Liver (tissue), 3 donors: ENCODE results near the gene CEP128.

Experiments
- CTCF ChIP-seq: fragments of 150-350 bp; IDR thresholded peaks from 2 replicates; pipeline ENCODE4 v1.5.1; 2017; ENCODE audit warnings: improper control_type of control experiment, low read depth, low read length; ENCODE audit not compliant: missing input control
- EGR1 ChIP-seq, 2 donors: IDR thresholded peaks; 2 replicates each; pipeline ENCODE4 v1.6.1; 2016 to 2018; ENCODE audit warnings: antibody characterized with exemption in 2 of 2, low read depth in 2 of 2
- FOXA1 ChIP-seq: IDR thresholded peaks from 2 replicates; pipeline ENCODE4 v1.6.1; 2016; ENCODE audit warnings: antibody characterized with exemption
- MAX ChIP-seq: IDR thresholded peaks from 2 replicates; pipeline ENCODE4 v1.6.1; 2016; ENCODE audit warnings: antibody characterized with exemption
- RAD21 ChIP-seq, 2 donors: IDR thresholded peaks; 2 replicates each; pipeline ENCODE4 v1.6.1; 2016; ENCODE audit warnings: antibody characterized with exemption in 2 of 2, mild to moderate bottlenecking in 2 of 2
- RXRA ChIP-seq, 2 donors: IDR thresholded peaks; 2 replicates each; pipeline ENCODE4 v1.6.1; 2017 to 2018; ENCODE audit warnings: antibody characterized with exemption in 2 of 2, mild to moderate bottlenecking in 1 of 2
- YY1 ChIP-seq: IDR thresholded peaks from 2 replicates; pipeline ENCODE4 v1.6.1; 2016; ENCODE audit warnings: antibody characterized with exemption, mild to moderate bottlenecking
- ZBTB33 ChIP-seq: IDR thresholded peaks from 2 replicates; pipeline ENCODE4 v1.6.1; 2016; ENCODE audit warnings: antibody characterized with exemption
- donor health status: healthy.
- donor health status: healthy.

GRCh38 chr14:80638620-80639515, 302.7 kb downstream of the CEP128 start:
- TF ChIP-seq EGR1 (IDR thresholded peaks at IDR 0.05; ENCODE audit: low read depth in 2 of 2): no peak
- TF ChIP-seq RXRA (IDR thresholded peaks at IDR 0.05): no peak
- TF ChIP-seq CTCF: no peak
- no peak for TF ChIP-seq YY1
- no peak for TF ChIP-seq ZBTB33
- no peak for TF ChIP-seq FOXA1
- no peak for TF ChIP-seq MAX
- TF ChIP-seq RAD21 (IDR thresholded peaks at IDR 0.05): no peak
